DOHH2 (cell line): Measurements from ENCODE around the gene CTSW.
A peak's percentile ranks its signal among the peaks of the same experiment; 100 is the strongest.

Experiments used
- H3F3A ChIP-seq: fragments of 200-600 bp; sonication (generic), shearing (Covaris generic); 2 replicates; pipeline ENCODE4 v1.6.0; 2016; ENCODE audit warnings: antibody characterized with exemption, mild to moderate bottlenecking; ENCODE audit not compliant: control insufficient read depth, insufficient read depth
- H3K27ac ChIP-seq: fragments of 200-600 bp; sonication (generic); 2 replicates; pipeline ENCODE4 v1.5.1; 2014; ENCODE audit warnings: low read depth, mild to moderate bottlenecking, low read length, moderate library complexity
- H3K27me3 ChIP-seq: fragments of 200-600 bp; sonication (generic); 2 replicates; pipeline ENCODE4 v1.6.1; 2014; ENCODE audit warnings: mild to moderate bottlenecking, low read length, mixed read lengths; ENCODE audit not compliant: control insufficient read depth
- H3K36me3 ChIP-seq: fragments of 200-600 bp; sonication (generic); 2 replicates; pipeline ENCODE4 v1.6.1; 2014; ENCODE audit warnings: mild to moderate bottlenecking, low read length, moderate library complexity, mixed read lengths; ENCODE audit not compliant: control insufficient read depth
- H3K4me1 ChIP-seq: fragments of 200-600 bp; sonication (generic); 2 replicates; pipeline ENCODE4 v1.6.1; 2014; ENCODE audit warnings: mild to moderate bottlenecking, low read length, mixed read lengths; ENCODE audit not compliant: control insufficient read depth
- H3K4me2 ChIP-seq: fragments of 200-600 bp; sonication (generic); 2 replicates; pipeline ENCODE4 v1.6.0; 2014; ENCODE audit warnings: mild to moderate bottlenecking, low read length, moderate library complexity
- H3K4me3 ChIP-seq: fragments of 200-600 bp; sonication (generic); 2 replicates; pipeline ENCODE4 v1.5.1; 2014; ENCODE audit warnings: mild to moderate bottlenecking, low read length, mixed read lengths
- H3K79me2 ChIP-seq: fragments of 200-600 bp; sonication (generic); 2 replicates; pipeline ENCODE4 v1.6.1; 2014; ENCODE audit warnings: mild to moderate bottlenecking, low read length, mixed read lengths; ENCODE audit not compliant: control insufficient read depth
- H3K9me2 ChIP-seq: fragments of 200-600 bp; sonication (generic); replicated peaks from 2 replicates; pipeline ENCODE4 v1.6.1; 2014; ENCODE audit warnings: mild to moderate bottlenecking, low read length, mixed read lengths; ENCODE audit not compliant: control insufficient read depth
- H3K9me3 ChIP-seq: fragments of 200-600 bp; sonication (generic); 2 replicates; pipeline ENCODE4 v1.6.1; 2014; ENCODE audit warnings: antibody characterized with exemption, low read length, mixed read lengths; ENCODE audit not compliant: control insufficient read depth, insufficient read depth
- H4K20me1 ChIP-seq: fragments of 200-600 bp; sonication (generic); 2 replicates; pipeline ENCODE4 v1.6.0; 2014; ENCODE audit warnings: low read depth, mild to moderate bottlenecking, antibody characterized with exemption, low read length, moderate library complexity; ENCODE audit not compliant: control insufficient read depth, insufficient read depth
- CTCF ChIP-seq: fragments of 200-600 bp; sonication (generic); IDR thresholded peaks from one replicate; pipeline ENCODE4 v1.5.1; 2014; ENCODE audit warnings: antibody characterized with exemption, mild to moderate bottlenecking, low read depth, low read length; ENCODE audit not compliant: poor library complexity, severe bottlenecking
- EZH2phosphoT487 ChIP-seq: fragments of 200-600 bp; sonication (generic); IDR thresholded peaks from 2 replicates; pipeline ENCODE4 v1.6.1; 2017; ENCODE audit warnings: borderline replicate concordance, mild to moderate bottlenecking, antibody characterized with exemption, low read length, moderate library complexity, mixed read lengths

Gene CTSW

GRCh38 chr11:65882120-65883057, 2.8 kb downstream of the CTSW start:
- Histone ChIP-seq H3K4me3 (no peak overlapping the region), H3K36me3 (peaks cover 50% of the 10 kb centered on the region), H3F3A (peaks cover 4% of the 10 kb centered on the region), H3K27ac (no peak overlapping the region), H3K4me2 (no peak overlapping the region), H4K20me1 (no peaks in the 10 kb centered on the region), H3K9me2 (no peaks in the 10 kb centered on the region), H3K79me2 (peaks cover 2% of the 10 kb centered on the region), H3K4me1 (peaks cover 25% of the 10 kb centered on the region), H3K27me3 (no peaks in the 10 kb centered on the region), H3K9me3 (no peaks in the 10 kb centered on the region)
- TF ChIP-seq CTCF = no peak
- TF ChIP-seq EZH2phosphoT487 = no peak

GRCh38 chr11:65883058-65883761, 3.6 kb downstream of the CTSW start:
- H3F3A ChIP-seq = peaks cover 4% of the 10 kb centered on the region
- H3K4me3 ChIP-seq = no peak overlapping the region
- H3K79me2 ChIP-seq = peaks cover 10% of the 10 kb centered on the region
- no peak overlapping the region for H3K27ac ChIP-seq
- no peak overlapping the region for H3K4me2 ChIP-seq
- H3K36me3 ChIP-seq = peaks cover 52% of the 10 kb centered on the region
- no peaks in the 10 kb centered on the region for H4K20me1 ChIP-seq
- TF ChIP-seq CTCF = no peak
- TF ChIP-seq EZH2phosphoT487 = no peak
- no peaks in the 10 kb centered on the region for H3K9me3 ChIP-seq
- no peaks in the 10 kb centered on the region for H3K9me2 ChIP-seq
- H3K27me3 ChIP-seq = no peaks in the 10 kb centered on the region
- H3K4me1 ChIP-seq = peaks cover 29% of the 10 kb centered on the region

GRCh38 chr11:65883786-65884715, 4.4 kb downstream of the CTSW start:
- Histone ChIP-seq H3K27ac (no peak overlapping the region), H3K27me3 (no peaks in the 10 kb centered on the region), H3K9me2 (no peaks in the 10 kb centered on the region), H3K79me2 (peaks cover 10% of the 10 kb centered on the region), H3K4me3 (no peak overlapping the region), H3F3A (peaks cover 9% of the 10 kb centered on the region), H3K36me3 (peaks cover 52% of the 10 kb centered on the region), H3K4me1 (peaks cover 35% of the 10 kb centered on the region), H3K4me2 (peak overlapping the region; percentile 50; the same call in 1 of the 2 replicates), H3K9me3 (no peaks in the 10 kb centered on the region), H4K20me1 (no peaks in the 10 kb centered on the region)
- no peak for TF ChIP-seq EZH2phosphoT487
- no peak for TF ChIP-seq CTCF
